T-helper 2 cell treated with Interferon-gamma antibody and Interleukin-4, amounts not matched to agents 100 ng/mL and 5 ng/mL, for 36 hours (primary cell): Measurements from ENCODE around the gene SLC13A3. TPM values are rescaled to one million over a fixed set of nuclear protein-coding genes. Genes with fewer than 3 reads are reported as not detected.

Experiments used
- intact Hi-C: fragments of 100-400 bp; cut with micrococcal nuclease; formaldehyde crosslinking; loops from one replicate; pipeline ENCODE4 v1.15.1; 2023
- total RNA-seq: library from RNA; stranded (reverse); gene quantifications from 2 replicates; pipeline ENCODE4 v1.2.3, GENCODE V29; 2022

The SLC13A3 gene
- total RNA-seq, 1 donor from 2014 or later: not detected

DNA sequence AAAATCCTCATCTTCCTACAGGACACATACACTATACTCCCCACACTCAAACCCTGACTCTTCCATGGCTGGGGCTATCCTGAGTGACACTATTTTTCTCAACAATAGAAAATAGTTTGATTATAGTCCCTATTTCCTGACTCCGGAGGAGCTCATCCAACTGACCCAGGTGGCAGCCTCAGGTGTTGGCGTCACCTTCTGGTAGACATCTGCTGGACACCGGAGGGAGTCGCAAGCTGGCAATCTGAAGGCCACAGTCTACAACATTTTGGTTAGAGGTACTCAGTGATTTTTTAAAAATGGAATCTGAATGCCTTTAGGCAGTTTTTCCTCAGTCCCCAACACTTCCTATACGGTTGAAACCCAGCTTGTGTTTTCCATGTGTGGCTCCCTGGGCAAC is 68.6 kb downstream of the SLC13A3 start:
- intact Hi-C loops: no loop called here

DNA sequence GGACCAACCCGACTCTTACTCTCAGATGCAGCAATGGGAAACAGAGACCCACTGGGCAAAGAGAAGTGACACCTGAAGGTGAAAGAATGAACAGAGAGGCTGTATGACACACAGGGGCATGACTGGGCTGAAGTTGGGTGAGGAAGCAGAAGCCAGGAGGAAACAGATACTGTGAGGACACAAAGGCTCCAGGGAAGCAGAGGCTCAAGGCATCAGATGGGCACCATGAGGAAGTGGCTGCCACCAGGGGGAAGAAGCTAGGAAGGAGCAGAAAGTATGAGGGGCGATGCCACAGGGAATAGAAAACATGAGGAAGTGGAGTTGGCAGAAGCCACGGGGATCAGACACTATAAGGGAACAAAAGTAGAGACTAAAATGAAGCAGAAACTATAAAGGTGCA is 69.9 kb downstream of the SLC13A3 start:
- intact Hi-C loops: no loop called here

DNA sequence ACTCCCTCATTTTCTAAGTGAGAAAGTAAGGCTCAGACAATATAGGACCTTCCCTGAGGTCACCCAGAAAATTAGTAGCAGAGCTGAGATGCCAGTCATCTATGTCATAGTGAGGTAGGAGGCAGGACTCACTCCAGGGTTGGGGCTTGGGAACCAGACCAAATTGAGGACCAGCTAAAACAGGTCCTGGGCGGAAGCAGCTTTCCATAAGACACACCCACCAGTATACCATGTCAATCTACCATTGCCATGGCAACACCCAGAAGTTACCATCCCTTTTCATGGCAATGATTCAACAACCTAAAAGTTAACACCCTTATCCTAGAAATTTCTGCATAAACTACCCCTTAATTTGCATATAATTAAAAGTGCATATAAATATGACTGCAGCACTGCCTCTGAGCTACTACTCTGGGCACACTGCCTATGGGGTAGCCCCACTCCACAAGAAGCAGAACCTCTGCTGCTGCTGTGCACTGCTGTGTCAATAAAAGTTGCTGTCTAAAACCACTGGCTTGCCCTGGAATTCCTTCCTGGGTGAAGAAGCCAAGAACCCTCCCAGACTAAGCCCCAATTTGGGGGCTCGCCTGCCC is 70.5 kb downstream of the SLC13A3 start:
- intact Hi-C loops: no loop called here

DNA sequence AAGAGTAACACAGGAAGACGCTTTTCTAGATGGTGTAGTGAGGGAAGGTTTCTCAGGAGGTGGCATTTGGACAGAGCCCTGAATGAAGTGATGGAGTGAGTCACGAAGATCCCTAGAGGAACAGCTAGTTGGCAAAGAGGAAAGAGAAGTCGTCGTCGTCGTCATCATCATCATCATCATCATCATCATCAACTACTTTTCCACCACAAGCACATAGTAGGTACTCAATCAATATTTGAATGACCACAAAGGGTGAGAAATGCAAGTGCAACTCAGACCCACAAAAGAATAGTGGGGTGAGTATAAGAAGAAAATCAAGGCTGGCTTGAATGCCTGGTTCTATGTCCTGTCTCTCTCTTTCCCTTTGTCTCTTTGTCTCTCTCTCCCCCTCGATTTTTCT is 72.5 kb downstream of the SLC13A3 start:
- intact Hi-C loops: no loop called here

DNA sequence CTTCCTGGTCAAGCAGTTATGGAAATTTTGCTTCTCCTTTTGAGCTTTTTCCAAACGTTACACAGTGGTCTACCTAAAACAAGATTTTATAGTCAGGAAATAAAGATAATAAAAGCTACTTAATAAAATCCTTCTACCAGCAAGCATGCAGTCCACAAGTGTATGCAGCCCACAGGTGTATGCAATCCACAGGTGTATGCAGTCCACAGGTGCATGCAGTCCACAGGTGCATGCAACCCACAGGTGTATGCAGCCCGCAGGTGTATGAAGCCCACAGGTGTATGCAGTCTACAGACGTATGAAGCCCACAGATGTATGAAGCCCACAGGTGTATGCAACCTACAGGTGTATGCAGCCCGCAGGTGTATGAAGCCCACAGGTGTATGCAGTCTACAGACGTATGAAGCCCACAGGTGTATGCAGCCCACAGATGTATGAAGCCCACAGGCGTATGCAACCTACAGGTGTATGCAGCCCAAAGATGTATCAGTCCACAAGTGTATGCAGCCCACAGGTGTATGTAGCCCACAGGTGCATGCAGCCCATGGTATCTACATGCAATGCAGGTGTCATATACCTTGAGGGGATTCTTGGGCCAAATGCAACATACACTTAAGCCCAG is 74.4 kb downstream of the SLC13A3 start:
- intact Hi-C loops: no loop called here

DNA sequence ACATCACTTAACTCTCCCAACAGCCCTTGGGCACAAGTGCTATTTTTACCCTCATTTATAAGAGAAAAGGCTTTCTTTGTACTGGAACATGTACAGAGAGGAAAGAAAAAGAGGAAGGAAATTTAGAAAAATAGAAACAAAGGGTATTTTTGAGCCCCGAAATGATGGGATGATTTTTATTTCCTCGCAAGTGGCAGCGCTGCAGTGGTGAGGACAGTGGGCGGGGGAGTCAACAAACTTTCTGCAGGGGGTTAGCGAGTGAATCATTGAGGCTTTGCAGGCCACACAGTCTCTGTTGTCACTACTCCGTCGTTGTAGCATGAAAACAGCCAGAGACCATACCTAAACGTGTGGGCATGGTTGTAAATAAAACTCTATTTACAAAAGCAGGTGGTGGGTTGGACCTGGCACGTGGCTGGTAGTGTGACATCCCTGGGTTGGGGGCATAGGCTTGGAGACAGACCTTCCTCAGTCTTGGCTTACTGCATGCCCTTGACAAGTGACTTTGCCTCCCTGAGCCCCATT is 75.3 kb downstream of the SLC13A3 start:
- intact Hi-C loops: no loop called here

DNA sequence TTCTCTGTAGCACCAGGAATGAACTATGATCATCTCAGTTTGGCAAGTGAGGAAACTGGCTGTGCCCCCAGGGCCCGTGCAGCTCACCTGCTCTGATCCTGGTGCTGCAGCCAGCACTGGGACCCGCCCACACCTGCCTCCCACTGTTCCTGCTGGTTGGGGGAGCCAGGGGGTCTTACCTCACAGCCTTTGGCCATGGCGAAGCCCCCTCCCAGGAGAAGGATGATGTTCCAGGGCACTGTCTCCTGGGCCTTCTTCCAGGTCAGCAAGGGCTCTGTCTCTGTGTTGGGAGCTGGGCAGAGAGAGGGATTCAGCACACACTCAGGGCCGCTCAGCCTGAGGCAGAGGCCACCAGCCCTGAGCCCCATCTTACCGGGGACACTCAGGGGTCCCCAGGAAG is 75.9 kb downstream of the SLC13A3 start:
- intact Hi-C loops: no loop called here

DNA sequence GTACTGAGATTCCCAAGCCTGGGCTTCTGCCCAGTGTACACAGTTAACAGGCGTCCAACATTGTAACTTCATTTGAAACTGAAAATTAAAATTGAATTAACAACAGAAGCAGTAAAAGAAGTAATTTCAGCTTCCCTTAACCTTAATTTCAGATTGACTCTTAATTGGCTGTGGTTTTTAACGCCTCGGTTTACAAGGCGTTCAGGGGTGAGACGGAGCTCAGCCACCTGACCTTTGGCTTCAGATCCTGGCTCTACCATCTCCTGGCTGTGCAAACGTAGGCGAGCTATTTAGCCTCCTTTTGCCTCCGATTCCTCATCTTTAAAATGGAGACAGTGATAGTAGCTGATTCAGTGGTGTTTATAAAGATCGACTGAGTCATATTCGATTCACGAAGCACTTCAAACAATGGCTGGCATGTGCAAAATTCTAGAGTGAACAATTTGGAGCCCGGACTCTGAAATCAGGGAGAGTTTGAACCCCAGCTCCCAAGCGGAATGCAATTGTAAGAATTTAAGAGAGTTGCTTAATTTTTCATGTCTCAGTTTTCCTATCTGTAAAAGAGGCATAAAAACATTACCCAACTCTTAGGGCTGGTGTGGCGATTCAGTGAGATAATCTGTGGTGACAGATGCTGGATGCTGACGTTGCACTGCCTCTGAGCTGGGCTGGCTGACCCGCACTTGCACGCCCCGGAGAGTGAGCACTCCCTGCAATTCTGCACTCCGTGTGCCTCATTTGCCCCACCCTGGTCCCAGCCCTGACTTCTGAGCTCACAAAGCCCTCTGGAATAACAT is 77.3 kb downstream of the SLC13A3 start:
- intact Hi-C loops: no loop called here

DNA sequence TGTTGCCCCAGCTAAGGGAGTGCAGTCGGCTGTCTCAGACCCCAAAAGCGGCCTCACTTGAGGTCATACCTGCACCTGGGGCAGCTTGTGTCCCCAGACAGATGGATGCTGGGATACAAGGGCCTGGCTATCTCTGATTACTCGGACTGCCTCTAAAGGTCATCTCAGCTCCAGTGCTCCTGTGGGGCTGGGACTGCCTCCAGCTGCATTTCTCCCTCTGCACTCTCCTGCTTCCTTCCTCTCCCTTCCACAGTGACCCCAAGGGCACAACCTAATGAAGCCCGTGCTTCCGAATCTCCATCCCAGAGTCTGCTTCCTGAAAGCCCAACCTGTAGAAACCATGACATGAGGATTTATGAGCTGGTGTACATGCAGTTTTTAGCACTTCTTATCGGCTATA is 78.0 kb downstream of the SLC13A3 start:
- intact Hi-C loops: no loop called here

DNA sequence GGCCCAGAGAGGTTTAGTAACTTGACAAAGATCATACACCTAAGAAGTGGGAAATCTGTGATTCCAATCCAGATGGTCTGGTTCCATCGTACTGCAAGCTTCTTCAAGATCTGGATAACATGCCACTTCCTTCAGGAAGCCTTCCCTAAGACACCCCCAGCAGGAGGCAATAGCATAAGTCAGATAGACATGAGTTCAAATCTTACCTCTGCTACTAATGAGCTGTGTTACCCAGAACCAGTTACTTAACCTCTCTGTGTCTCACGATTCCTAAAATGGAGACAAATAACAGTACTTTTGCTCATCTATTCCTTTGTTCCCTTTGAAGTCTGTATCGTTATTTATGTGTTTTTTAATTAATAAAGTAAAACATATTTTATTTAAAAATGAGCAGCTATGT is 78.5 kb downstream of the SLC13A3 start:
- intact Hi-C loops: no loop called here

DNA sequence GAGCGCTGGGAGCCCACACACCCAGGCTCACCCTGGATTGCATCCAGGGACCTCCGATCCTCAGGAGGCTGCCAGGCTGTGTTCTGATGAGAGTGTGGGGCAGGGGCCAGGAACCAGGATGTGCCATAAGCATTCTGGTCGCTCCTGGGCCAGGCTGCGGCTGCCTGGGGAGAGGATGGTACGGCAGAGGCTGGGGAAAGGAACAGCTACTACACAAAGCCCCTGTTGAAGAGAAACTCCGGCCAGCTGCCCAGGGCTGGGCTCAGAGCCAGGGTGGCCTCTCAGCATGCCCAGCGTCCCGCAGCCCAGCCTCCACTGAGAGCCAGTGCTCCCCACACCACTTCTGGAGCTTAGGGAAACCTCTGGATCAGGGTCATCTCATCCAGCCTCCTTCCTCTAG is 79.1 kb downstream of the SLC13A3 start:
- intact Hi-C loops: no loop called here

DNA sequence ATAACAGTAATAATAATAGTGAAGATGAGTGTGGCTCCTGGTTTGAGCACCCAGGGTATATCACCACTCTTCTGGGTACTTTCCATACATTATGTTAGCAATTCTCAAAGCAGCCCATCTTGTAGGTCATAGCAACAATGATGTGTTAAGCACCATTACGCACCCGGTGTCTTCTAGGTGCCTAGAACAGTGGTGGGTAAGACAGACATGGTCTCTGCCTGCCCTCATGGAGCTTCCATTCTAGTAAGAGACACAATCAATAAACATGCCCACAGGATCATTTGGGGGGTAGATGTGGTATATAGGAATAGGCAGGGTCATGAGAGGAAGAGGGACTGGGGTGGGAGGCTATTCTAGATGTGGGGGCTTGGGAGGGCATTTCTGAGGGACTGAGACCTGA is 79.8 kb downstream of the SLC13A3 start:
- intact Hi-C loops: no loop called here

DNA sequence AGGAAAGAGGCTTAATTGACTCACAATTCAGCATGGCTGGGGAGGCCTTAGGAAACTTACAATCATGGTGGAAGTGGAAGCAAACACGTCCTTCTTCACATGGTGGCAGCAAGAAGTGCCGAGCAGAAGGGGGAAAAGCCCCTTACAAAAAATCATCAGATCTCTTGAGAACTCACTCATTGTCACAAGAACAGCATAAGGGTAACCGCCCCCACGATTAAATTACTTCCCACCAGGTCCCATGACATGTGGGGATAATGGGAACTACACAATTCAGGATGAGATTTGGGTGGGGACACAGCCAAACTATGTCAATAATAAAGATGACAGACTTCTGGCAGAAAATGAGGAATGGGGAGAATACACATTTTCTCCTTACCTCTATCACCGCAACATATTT is 80.3 kb downstream of the SLC13A3 start:
- intact Hi-C loops: no loop called here

DNA sequence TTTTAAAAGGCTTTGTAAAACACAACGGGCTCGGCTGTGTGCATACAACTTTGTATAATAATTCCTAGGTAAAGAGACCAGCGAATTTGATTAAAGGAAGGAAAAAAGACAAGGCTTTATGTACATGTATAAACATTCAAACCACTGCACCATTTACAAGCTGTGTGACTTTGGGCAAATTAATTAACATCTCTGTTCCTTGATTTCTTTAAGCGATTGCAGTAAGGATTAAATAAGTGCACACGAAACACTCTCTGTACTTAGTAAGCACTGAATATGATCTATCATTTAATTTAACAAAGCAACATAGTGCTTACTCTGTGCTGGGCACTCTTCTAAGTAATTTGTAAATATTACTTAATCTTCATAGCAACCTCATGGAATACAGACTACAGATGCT is 81.3 kb downstream of the SLC13A3 start:
- intact Hi-C loops: no loop called here

DNA sequence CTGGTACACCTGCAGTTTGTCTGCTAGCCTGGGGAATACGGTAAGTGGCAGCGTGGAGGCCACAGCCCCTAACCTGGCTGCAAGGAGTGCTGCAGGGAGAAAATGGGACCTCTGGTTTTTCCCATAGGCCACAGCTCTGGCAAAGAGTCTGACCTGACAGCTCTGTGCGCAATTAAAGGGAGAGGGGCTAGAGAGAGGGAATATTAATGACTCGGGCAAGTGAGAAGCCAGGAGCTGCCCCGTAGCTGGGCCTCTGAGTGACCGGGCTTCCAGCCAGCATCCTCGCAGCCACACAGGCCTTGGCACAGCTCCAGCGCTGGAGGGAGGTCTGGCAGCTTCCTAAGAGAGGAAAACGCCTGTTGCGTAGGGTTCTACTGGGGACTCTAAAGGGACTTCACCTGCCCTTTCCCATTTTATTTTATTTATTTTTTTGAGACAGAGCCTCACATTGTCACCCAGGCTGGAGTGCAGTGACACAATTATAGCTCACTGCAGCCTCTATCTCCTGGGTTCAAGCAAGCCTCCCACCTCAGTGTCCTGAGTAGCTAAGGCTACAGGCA is 82.6 kb downstream of the SLC13A3 start:
- intact Hi-C loops: no loop called here

DNA sequence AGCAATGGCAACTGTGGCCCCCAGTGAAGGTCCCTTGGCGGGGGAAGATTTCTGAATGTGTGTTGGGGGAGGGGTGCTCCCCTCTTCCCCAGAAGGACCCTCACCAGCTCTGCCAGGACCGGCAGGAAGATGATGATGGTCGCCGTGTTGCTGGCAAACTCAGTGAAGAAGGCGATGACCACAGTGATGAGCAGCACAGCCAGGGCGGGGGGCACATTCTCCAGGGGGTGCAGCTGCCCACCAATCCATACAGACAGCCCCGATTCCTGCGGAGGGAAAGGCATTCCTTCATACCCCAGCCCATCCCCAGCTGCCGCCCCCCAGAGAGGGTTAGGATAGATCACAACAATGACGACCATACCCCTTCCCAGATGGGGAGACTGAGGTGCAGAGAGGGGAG is 85.1 kb downstream of the SLC13A3 start:
- intact Hi-C loops: no loop called here

DNA sequence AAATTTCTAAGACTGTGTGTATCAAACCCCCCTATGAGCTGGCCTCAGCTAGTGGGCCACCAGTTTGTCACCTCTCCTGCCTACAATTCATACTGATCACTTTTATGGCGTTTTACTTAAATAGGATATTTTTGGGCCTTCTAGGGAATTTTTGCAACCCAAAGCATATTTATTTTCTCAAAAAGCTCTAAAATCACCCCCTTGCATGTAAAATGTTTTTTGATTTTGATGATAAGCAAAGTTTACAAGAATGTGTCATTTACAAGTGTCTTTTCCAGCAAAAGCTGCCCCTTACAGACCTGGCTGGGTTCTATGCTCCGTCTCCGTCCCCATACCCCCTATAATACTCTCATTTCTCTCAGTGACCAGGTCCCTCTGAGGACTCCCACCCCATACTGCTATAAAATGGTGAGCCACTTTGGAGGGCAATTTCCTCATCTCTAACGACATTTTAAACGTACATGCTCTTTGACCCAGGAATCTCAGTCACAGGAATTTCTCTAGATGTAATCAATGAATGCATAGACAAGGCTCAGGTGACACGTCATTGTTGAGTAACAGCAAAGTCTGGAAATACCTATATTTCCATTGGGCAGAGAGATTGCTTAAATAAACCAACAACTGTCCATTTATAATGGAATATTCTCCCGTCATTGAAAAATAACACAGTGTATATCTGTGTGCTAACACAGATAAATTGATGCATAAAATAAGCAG is 86.9 kb downstream of the SLC13A3 start:
- intact Hi-C loops: loop anchor here (5.0 kb wide), 1 partner anchor 123 kb away; the partner anchor contains the start of gene TP53RK

DNA sequence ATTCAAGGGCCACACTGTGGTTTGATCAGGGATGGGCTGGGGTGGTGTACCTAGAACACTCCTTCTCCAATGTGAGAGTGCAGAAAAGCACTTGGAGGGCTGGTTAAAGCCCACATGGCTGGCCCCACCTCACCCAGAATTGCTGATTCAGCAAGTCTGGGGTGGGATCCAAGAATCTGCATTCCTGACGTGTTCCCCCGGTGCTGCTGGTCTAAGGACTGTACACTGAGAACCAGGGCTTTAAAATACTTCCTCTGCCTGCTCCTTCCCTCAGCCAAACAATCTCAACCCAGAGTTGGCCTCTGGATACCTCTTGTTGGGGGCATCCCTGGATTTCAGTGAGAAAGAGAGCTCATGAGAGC is 87.4 kb downstream of the SLC13A3 start:
- intact Hi-C loops: loop anchor here (5.0 kb wide), 1 partner anchor 123 kb away; the partner anchor contains the start of gene TP53RK

DNA sequence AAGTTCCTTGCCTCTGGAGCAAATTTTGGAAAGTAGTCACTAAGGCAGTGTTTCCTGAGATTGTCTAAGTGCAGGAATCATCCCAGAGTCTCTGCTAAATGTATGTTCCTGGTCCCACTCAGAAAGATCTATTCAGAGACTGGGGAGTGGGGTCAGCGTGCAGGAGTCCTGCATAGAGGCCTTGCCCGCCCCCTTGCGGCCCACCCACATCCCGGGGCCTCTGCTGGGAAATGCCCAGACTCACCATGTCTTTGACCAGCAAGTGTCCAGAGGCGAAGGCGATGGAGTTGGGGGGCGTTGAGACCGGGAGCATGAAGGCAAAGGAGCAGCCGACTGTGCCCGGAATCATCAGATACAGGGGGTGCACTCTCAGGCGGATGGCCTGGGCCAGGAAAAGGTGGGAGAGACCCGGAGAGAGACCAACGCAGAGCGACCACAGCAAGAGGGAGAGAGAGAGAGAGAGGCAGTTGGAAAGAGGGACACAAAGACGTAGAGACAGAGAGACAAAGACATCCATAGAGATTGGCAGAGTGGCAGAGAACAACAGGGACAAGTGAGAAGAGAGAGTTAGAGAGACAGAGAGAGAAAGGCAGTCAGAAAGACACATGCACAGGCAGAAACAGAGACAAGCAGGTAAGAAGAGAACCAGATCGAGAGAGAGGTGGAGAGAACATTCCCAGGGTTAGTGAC is 87.9 kb downstream of the SLC13A3 start:
- intact Hi-C loops: loop anchor here (5.0 kb wide), 1 partner anchor 124 kb away; the partner anchor contains the start of gene TP53RK

DNA sequence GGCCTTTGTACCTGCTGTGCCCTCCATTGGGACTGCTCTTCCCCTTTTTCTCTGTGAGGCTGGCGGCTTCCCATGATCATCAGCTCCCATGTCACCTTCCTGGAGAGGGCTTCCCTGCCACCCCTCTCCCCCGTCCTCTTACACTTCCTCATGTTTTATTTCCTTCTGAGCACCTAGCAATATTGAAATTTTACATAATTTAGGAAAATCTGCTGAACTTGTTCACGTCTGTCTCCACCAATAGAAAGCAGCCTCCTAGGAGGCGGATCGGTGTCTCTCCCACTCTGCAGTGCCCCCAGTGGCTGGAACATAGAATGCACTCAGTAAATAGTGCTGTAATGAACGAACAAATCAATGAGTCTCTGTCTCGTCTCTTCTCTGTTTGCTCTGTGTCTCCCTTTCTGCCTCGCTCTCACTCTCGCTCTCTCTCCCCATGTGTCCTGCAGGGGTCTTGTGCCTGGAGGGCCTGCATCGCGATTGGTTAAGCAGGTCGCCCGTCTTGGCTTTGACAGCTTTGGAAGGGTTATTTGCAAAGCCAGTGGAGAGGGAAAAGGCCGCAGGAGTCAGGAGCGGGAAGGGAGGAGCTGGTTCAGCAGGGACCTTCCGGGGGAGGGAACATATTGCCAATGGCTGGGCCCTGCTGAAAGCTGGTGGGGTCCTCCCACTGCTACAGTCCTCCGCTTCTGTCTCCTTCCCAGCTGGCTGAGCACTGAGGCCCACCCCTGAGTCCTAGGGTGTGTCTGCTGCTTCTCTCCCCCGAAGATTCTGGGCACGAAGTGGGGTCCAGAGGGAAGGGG is 88.7 kb downstream of the SLC13A3 start:
- intact Hi-C loops: loop anchor here (5.0 kb wide), 1 partner anchor 125 kb away; the partner anchor contains the start of gene TP53RK
